Activated CD8-positive, alpha-beta memory T cell treated with anti-CD3 and anti-CD28 coated beads, Interleukin-2, amount 50 U/mL, for 4 hours (primary cell): ENCODE results near the gene LPIN2.
"Not testable (repeated sequence)": the region's sequence is repeated elsewhere in the genome, so short reads cannot be mapped to it uniquely, and the experiment has no call there.

Source experiments
- DNase-seq: peaks from one replicate; pipeline ENCODE4 v3.0.0-alpha.2; 2020

Gene LPIN2

DNA sequence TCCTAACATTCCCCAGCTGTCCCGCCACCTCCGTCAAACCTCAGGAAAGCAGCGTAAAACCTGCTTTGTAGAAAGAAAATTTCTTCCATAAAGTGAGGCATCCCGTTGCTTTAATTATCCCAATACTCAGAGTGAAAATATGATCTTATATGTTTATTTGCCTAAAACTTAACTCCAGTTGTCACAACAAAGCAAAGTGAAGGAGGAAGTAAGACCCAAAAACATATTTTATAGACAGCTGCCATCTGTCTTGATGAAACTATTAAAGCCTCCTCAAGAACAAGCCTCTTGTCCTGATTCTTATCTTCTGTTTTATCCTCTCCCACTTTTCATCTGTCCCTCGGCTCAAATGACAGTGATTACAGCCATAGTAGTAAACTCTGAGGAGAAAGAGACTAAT is 28.9 kb upstream of the LPIN2 start:
- no peak for DNase-seq

- DNase-seq: no peak
Observed at GRCh38 chr18:3040881-3041280, 27.9 kb upstream of the LPIN2 start.

DNA sequence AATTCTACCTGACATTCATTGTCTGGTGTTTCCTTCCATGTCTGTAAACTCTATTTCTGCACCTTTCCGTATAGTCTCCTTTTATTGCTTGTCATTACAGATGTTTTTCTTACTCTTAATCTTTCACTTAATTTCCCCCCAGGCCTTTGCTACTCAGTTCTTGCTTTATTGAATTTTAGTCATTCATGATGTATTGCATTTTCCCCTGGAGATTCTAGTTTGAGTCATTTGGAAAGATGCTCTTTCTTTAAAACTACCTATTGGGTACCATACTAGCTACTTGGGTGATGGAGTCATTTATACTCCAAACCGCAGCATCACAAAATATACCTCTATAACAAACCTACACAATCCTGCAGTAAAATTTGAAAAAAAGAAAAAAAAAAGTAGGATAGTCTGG is 27.2 kb upstream of the LPIN2 start:
- no peak for DNase-seq

DNA sequence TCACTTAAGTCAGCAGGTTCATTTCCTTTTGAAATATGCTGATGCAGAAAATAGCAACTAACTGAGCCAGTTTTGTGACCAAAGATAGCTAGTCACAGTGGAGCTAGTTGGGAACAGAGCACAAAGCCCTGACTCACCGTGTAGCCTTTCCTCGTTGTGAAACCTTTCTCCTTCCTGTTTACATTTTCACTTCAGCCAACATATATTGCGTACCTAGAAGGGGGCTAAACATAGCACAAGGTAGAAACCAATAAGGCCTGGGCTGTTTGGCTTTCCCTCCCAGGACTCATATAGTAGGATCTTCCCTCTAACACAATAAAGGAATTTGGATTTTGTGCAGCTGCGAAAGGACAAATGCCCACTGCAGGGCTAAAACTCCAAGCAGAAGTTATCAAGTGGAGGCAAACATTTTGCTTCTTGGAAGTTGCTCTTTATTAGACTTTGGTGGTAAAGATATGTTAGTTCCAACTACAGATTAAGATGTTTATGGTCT is 24.5 kb upstream of the LPIN2 start:
- no peak for DNase-seq

GRCh38 chr18:3036108-3036507 is 23.2 kb upstream of the LPIN2 start:
- no peak for DNase-seq

- no peak for DNase-seq
Observed at GRCh38 chr18:3035635-3036034, 22.7 kb upstream of the LPIN2 start.

DNA sequence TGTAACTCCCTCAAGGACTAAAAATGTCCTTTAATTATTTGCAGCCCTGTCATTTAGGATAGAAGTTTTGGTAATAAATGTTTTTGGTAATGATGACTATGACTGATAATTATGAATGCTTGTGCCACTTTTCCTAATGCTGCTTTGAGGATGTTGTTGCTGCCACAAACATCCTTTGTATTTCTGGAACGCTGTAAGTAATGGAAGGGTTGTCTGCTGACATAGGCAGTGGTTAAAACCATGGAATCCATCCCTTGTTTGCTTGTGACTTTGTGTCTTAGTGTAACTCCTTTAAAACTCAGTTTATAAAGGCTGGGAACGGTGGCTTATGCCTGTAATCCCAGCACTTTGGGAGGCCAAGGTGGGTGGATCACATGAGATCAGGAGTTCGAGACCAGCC is 19.8 kb upstream of the LPIN2 start:
- no peak for DNase-seq

- no peak for DNase-seq
Observed at GRCh38 chr18:3029215-3029952, 16.4 kb upstream of the LPIN2 start.

- not testable (repeated sequence) for DNase-seq
Observed at GRCh38 chr18:3028115-3028514, 15.2 kb upstream of the LPIN2 start.

DNA sequence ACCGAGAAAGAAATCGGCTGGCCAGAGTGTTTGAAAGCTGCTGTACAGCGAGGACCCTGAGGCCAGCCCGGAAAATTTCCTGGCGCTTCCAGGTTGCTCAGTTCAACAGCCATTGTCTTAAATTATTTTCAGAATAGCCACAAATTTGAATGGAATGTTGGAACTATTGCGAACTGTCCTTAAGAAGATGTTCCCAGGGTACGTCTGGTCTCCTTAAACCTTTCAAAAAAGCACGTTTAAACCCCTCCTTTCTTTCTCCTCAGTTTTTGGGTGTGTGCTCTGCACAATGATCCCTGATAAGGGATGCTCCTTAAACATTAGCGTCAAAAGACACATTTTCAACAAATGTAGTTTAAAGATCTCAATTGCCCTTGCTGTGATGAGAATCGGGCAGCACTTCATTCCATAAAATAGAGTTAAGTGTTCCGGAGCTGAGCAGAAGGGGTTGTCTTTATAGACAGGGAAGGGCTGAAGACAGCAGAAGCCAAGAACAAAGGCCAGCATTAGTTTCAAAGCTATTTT is 14.5 kb upstream of the LPIN2 start:
- DNase-seq: no peak

- DNase-seq: no peak
Observed at GRCh38 chr18:3025544-3025943, 12.6 kb upstream of the LPIN2 start.

DNA sequence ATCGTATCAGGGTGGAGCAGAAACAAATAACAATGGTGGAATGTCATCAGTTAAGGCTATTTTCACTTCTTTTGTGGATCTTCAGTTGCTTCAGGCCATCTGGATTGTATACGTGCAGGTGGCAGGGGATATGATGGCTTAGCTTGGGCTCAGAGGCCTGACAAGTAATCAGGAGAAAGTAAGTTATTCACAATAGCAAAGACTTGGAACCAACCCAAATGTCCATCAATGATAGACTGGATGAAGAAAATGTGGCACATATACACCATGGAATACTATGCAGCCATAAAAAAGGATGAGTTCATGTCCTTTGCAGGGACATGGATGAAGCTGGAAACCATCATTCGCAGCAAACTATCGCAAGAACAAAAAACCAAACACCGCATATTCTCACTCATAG is 10.7 kb upstream of the LPIN2 start:
- DNase-seq: not testable (repeated sequence)

DNA sequence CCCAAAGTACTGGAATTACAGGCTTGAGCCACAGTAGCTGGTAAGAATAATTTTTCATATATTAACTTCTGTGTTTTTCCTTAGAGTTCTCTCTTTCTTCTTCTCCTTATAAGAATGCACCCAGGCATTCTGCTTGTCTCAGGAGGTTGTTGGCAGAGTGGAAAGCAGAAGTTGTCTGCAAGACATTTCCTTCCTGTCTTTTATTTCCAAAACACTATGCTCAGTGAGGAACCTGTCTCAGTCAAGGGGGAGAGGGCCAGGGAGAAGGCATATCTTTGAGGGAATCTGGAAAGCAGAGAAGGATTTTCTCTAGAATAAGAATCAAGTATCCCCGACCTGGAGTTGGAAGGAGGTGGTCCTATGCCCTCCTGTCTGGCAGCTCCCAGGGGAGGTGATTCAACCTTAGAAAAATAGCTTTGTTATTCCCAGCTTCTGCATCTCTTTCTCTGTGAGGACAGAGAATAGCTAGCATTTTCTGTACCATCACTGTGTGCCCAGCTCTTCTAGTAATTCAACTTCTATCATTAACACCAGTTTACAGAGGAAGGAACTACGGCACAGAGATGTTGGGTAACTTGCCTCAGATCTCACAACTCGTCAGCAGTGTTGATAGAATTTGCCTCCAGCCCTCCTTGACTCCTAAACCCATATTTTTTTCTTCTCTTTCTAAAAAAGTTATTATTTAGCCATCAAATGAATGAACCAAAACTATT is 3.8 kb upstream of the LPIN2 start:
- no peak for DNase-seq

DNA sequence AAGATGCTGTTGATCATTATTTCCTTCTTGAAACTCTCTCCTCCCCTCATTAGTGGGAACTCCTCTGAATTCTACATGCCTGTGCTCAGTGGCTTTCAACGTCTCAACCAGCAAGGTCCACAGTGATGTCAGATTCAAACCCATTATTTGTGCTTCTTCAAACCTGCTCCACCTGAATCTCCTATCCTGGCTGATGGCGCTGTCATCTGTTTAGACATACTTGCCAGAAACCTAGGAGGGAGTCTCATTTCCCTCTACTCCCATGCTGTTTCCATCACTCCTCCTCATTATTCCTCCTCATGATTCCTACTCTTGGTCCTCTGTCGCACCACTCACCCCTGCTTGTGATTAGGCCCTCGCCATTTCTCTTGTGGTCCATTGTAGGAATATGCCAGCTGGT is 2.9 kb upstream of the LPIN2 start:
- DNase-seq: no peak

GRCh38 chr18:3015204-3015592 is 2.3 kb upstream of the LPIN2 start:
- no peak for DNase-seq

DNA sequence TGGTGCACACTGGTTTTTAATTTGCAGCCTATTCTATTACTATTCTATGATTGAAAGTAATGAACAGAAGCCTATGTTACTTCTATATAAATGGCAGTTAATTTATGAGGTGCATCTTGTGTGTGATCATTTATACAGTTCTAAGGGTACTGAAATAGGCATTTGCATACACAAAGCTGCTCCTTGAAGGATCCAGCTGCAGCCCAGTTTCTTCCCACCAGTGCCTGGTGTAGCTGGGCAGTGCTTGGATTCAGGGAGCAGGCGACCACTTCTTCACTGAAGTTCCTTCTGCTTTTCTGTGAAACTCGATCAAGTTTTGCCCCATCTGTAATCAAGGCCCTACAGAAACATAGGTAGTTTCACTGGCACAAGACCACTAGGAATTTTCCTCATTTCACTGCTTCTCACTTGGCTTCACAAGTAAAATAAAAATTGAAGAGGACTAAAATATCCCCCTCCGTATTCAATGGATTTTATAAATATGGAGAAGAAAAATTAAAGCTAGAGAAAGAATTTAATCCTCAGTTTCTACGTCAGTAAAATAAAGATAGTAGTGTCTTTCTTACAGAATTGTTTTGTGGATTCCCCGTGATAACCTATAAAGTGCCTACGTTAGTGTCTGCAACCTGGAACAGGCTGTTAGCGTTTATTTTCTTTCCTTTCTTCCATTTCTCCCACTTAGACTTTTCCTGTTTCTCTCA is 1.7 kb upstream of the LPIN2 start:
- no peak for DNase-seq

- DNase-seq: peak; percentile 56
Observed at GRCh38 chr18:3012136-3013023, 564 bp downstream of the LPIN2 start.

DNA sequence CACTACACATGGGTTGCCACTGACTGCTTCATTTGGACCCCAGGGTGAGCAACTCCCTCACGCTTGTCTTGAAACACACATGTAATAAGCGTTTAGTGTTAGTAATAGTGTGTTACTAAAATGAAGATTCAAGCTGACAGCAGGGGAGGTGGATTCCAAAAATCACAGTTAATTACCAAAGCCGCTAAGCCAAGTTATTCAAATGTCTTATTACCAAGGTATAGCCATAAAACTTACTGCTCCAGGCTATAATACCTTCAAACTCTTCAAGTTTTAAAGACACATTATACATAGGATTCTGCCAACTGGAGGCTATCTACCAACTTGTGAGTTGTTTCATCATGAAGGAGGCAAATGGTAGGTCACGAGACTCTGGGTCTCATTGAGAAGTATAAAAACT is 2.9 kb downstream of the LPIN2 start:
- DNase-seq: no peak

DNA sequence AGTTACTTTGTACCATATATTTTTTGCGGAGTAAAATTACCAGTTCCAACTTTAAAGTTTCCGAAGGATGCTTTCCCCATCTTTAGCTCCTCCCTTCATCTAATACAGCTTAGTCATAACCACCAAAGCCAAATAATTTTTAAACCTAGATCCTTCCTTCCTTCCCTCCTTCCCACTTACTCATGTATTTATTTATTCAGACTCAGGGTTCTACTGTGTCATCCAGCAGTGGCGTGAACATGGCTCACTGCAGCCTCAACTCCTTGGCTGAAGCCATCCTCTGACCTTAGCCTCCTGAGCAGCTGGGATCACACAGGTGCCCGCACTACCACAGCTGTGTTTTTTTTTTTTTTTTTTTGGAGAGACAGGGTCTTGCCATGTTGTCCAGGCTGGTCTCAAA is 4.4 kb downstream of the LPIN2 start:
- DNase-seq: no peak

DNA sequence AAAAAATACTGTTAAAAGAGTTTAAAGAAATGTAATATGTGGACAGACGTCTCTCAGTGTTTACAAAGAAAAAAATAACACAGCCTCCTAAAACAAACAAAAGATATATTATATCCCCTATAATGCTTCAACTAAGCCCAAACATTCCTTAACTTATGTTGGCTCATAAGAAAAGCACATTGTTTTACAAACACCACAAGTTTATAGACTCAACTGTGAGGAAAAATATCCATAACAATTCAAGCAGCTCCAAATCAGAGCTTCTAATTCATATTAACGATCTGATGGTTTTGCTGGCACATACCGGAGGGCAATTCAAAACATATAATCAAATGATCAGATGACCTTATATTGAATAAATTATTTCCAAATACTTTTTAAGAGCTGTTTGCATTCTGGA is 5.5 kb downstream of the LPIN2 start:
- DNase-seq: no peak

DNA sequence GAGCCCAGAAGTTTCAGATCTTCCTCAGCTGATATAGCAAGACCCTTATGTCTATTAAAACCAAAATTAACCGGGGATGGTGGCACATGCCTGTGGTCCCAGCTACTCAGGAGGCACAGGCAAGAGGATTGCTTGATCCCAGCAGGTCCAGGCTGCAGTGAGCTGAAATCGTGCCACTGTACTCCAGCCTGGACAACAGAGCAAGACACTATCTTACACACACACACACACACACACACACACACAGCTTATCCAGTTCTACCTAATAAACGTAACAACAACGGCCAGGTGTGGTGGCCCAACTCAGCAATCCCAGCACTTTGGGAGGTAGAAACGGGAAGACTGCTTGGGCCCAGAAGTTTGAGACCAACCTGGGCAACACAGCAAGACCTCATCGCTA is 7.5 kb downstream of the LPIN2 start:
- no peak for DNase-seq

DNA sequence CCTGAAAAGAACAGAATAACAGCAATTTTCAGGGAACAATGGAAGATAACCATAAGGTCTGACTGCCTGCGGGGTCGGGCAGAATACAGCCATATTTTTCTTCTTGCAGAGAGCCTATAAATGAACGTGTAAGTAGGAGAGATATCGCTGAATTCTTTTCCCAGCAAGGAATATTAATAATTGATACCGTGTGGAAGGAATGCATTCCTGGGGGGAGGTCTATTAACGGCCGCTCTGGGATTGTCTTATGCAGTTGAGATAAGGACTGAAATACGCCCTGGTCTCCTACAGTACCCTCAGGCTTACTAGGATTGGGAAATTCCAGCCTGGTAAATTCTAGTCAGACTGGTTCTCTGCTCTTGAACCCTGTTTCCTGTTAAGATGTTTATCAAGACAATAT is 9.2 kb downstream of the LPIN2 start:
- DNase-seq: not testable (repeated sequence)

GRCh38 chr18:3002732-3003131 is 10.2 kb downstream of the LPIN2 start:
- DNase-seq: no peak
